ENCODE measurements around the gene C1QTNF12. TPM values are rescaled to one million over a fixed set of nuclear protein-coding genes. Genes with fewer than 3 reads are reported as not detected.

C1QTNF12 gene
- total and polyA plus RNA-seq, 2 donors (not counting 3 experiments of a cell fraction or from before 2014, with no cell fraction given) = 1.0 to 1.9 TPM

DNA sequence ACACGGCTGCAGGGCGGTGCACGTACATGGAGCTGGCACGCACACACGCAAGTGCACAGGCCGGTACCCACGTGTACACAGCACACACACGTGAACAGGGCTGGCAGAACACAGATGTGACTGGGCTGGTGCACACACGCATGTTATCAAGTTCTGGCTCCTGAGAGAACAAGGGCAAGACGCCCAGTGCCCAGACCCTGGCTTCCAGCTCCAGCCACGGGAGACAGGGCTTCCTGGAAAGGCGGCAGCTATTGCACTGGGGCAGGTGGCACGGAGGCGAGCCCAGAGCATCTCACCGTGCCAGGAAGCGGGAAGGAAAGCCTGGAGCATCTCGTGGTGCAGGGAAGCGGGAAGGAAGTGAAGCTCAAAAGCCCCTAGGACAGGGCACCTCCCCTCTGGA is 20.6 kb downstream of the C1QTNF12 start:
- CTCF ChIA-PET = no interaction called here
- dilution Hi-C loops (cut with MboI; ENCODE audit: extremely low pct_ligation_motif_present, low sequenced_read_pairs) = no loop called here
- Histone ChIP-seq H3K4me2 (ENCODE audit: insufficient read depth, low read length) (no peak overlapping the region), H2AFZ (ENCODE audit: low read depth, low read length) (no peak overlapping the region), H3K9me3 (replicated peaks; ENCODE audit: control insufficient read depth, insufficient read depth, low read length) (no peaks in the 10 kb centered on the region), H4K20me1 (replicated peaks; ENCODE audit: control insufficient read depth, extremely low read depth, insufficient read depth, low read length) (no peaks in the 10 kb centered on the region), H3K9ac (replicated peaks; ENCODE audit: extremely low read depth, insufficient read depth, low read length) (no peak overlapping the region), H3K9me1 (replicated peaks; ENCODE audit: control insufficient read depth, extremely low read depth, insufficient read depth, low read length) (no peaks in the 10 kb centered on the region), H3K36me3 (ENCODE audit: control insufficient read depth in 2 of 2, extremely low read depth in 1 of 2, insufficient read depth in 2 of 2, low read length in 2 of 2) (peaks cover 6 to 46% of the 10 kb centered on the region in 2 experiments), H3K4me1 (ENCODE audit: control insufficient read depth, extremely low read depth, insufficient read depth, low read length) (peaks cover 4% of the 10 kb centered on the region), H3K4me3 (replicated peaks in 1 of 3; ENCODE audit: insufficient read depth in 1 of 3, low read depth in 1 of 3, low read length in 3 of 3) (no peak overlapping the region), H3K79me2 (ENCODE audit: control insufficient read depth, insufficient read depth, low read length) (peaks cover 53% of the 10 kb centered on the region), H3K27me3 (ENCODE audit: control insufficient read depth in 2 of 2, insufficient read depth in 2 of 2, low read length in 2 of 2) (no peaks in the 10 kb centered on the region), H3K27ac (ENCODE audit: insufficient read depth, low read depth, low read length) (no peak overlapping the region)
- no peak for FAIRE-seq
- POLR2A ChIA-PET = no interaction called here
- no TSS peak for BruUV-seq (replicated peaks)
- TF ChIP-seq, protein P1, sequence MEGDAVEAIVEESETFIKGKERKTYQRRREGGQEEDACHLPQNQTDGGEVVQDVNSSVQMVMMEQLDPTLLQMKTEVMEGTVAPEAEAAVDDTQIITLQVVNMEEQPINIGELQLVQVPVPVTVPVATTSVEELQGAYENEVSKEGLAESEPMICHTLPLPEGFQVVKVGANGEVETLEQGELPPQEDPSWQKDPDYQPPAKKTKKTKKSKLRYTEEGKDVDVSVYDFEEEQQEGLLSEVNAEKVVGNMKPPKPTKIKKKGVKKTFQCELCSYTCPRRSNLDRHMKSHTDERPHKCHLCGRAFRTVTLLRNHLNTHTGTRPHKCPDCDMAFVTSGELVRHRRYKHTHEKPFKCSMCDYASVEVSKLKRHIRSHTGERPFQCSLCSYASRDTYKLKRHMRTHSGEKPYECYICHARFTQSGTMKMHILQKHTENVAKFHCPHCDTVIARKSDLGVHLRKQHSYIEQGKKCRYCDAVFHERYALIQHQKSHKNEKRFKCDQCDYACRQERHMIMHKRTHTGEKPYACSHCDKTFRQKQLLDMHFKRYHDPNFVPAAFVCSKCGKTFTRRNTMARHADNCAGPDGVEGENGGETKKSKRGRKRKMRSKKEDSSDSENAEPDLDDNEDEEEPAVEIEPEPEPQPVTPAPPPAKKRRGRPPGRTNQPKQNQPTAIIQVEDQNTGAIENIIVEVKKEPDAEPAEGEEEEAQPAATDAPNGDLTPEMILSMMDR (IDR thresholded peaks at IDR 0.05; ENCODE audit: extremely low read depth in 1 of 2, insufficient read depth in 1 of 2, low read depth in 1 of 2, low read length in 2 of 2) = no peak
- TF ChIP-seq MAX (IDR thresholded peaks at IDR 0.05; ENCODE audit: insufficient read depth, insufficient read length) (no peak), POLR2A (IDR thresholded peaks at IDR 0.05; ENCODE audit: low read depth, low read length) (no peak), MYC (IDR thresholded peaks at IDR 0.05; ENCODE audit: low read depth, low read length) (no peak), FOS (IDR thresholded peaks at IDR 0.05; ENCODE audit: borderline replicate concordance, insufficient read depth, low read length) (no peak), EZH2 (IDR thresholded peaks at IDR 0.05; ENCODE audit: borderline replicate concordance, low read depth, low read length, severe bottlenecking) (no peak), JUN (IDR thresholded peaks at IDR 0.05; ENCODE audit: borderline replicate concordance, insufficient read depth, insufficient read length, low read depth) (no peak), POLR2AphosphoS5 (IDR thresholded peaks at IDR 0.05; ENCODE audit: insufficient read depth, low read depth, low read length) (no peak), GATA2 (IDR thresholded peaks at IDR 0.05; ENCODE audit: insufficient read depth, insufficient read length, low read depth, low read length) (no peak)
- no peak for DNase-seq (ENCODE audit: low read depth, low spot score)
- intact Hi-C loops (cut with micrococcal nuclease) = no loop called here
